GM21619 (cell line): ENCODE measurements around the gene IFI6.
"Not testable (repeated sequence)": the region's sequence is repeated elsewhere in the genome, so short reads cannot be mapped to it uniquely, and the experiment has no call there.

Source experiments
- ATAC-seq: cut with Tn5 transposase; IDR thresholded peaks from one replicate; pipeline ENCODE4 v1.9.1; 2021; ENCODE audit not compliant: unreplicated experiment

IFI6 gene

GRCh38 chr1:27632387-27633297 lies 39.4 kb downstream of the IFI6 start:
- ATAC-seq = peak; percentile 38

GRCh38 chr1:27630859-27631491 lies 41.0 kb downstream of the IFI6 start:
- peak; percentile 35 for ATAC-seq

DNA sequence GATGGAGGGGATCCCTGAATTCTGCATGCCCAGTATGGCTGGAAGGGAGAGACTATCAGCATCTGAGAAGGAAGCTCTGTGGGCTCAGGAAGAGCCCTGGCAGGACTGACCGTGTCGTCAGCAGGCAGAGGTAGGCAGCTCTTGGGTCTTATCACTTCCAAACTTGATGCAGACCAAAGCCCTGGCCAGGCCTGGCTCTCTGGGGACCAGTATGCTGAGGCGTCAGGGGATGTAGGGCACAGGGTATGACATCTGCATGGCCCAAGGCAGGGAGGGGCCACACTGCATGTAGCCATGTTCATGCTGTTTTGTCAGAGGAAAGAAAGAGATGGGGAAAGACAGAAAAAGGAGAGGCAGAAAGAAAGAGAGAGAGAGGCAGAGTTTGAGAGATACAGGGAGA lies 43.3 kb downstream of the IFI6 start:
- no peak for ATAC-seq

GRCh38 chr1:27627733-27628132 lies 44.3 kb downstream of the IFI6 start:
- ATAC-seq = not testable (repeated sequence)

- ATAC-seq = no peak
Observed at GRCh38 chr1:27627061-27627460, 44.9 kb downstream of the IFI6 start.

GRCh38 chr1:27626031-27626935 lies 45.7 kb downstream of the IFI6 start:
- no peak for ATAC-seq

- no peak for ATAC-seq
Observed at GRCh38 chr1:27624467-27625178, 47.4 kb downstream of the IFI6 start.

- no peak for ATAC-seq
Observed at GRCh38 chr1:27623327-27624212, 48.4 kb downstream of the IFI6 start.

GRCh38 chr1:27622828-27623227 lies 49.2 kb downstream of the IFI6 start:
- ATAC-seq = no peak

DNA sequence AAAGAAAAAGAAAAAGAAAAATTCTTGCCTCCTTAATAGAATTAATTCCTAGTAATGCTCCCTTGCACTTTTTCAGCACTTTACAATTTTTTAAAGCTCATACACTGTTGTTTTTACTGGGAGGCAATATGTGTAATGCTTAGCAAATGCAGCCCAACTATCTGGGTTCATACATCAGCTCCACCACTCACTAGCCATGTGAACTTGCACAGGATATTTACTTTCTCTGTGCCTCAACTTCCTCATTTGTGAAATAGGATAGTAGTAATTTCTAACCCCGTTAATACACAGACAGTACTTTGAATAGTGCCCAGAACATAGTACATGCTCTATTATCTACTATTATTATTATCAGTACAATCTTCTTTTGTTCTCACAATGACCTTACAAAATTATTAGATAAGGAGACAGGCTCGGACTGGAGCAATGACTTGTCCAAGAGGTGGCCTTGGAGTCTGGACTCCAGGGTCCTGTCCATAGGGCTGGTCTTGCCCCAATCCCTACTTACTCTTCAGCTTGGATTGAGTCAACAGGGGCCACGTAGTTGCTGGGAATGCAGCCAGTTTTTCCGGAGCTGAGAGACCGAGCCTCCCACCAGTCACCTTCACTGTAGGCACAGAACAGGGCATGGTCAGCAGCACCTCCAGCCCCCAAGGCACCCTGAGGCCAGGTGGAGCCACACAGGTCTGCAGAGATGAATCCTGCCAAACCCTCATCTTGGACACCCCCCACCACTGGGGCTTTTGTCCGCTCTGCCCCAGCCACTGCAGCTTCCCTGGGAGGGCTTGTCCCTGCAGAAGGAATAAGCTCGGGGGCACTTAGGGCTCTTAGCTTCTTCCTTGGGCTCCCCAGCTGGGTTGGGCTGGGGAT lies 50.7 kb downstream of the IFI6 start:
- ATAC-seq = no peak

GRCh38 chr1:27619782-27620438 lies 52.1 kb downstream of the IFI6 start:
- ATAC-seq = not testable (repeated sequence)

- ATAC-seq = no peak
Observed at GRCh38 chr1:27618341-27619082, 53.5 kb downstream of the IFI6 start.

DNA sequence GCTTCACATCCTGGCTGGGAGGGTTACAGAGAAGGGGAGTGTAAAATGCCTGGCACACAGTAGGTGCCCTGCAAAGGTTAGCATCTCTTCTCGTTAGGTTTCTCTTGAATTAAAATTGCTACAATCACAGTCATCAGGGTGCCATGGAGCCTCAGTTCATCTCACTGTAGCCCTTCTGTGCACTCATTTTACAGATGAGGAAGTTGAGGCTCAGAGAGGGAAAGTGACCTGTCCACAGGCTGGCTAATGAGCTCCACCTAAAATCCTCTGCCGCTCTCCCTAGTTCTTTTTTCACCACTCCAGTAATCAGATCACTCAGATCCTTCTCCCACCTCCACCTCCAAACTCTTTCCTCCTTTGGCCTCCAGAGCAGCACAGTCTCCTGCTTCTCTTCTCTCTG lies 54.6 kb downstream of the IFI6 start:
- no peak for ATAC-seq

DNA sequence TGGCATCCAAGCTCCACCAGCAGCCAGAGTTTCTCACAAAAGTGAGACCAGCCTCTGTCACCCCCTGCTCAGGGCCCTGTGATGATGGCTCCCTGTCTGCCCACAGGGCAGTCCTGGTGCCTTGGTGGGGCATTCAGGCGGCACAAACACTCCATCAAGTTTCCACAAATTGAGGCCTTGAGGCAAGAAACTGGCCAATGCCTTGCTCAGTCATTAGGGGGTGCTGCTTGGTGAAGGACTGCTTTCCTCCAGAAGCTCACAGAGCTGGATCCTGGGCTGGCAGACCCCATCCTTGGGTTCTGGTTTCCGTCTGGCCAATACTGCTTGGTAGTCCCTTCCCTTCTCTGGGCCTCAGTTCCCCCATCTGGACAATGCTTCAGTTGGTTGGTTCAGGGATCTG lies 55.6 kb downstream of the IFI6 start:
- ATAC-seq = no peak
